ENCODE measurements around the gene ACAA2. TPM values are rescaled to one million over a fixed set of nuclear protein-coding genes. Genes with fewer than 3 reads are reported as not detected.

The ACAA2 gene
- total and polyA plus RNA-seq, 2 of the 8 experiments (the other 6 are each of a cell fraction or from before 2014, with no cell fraction given), result 63.4 to 151 TPM

DNA sequence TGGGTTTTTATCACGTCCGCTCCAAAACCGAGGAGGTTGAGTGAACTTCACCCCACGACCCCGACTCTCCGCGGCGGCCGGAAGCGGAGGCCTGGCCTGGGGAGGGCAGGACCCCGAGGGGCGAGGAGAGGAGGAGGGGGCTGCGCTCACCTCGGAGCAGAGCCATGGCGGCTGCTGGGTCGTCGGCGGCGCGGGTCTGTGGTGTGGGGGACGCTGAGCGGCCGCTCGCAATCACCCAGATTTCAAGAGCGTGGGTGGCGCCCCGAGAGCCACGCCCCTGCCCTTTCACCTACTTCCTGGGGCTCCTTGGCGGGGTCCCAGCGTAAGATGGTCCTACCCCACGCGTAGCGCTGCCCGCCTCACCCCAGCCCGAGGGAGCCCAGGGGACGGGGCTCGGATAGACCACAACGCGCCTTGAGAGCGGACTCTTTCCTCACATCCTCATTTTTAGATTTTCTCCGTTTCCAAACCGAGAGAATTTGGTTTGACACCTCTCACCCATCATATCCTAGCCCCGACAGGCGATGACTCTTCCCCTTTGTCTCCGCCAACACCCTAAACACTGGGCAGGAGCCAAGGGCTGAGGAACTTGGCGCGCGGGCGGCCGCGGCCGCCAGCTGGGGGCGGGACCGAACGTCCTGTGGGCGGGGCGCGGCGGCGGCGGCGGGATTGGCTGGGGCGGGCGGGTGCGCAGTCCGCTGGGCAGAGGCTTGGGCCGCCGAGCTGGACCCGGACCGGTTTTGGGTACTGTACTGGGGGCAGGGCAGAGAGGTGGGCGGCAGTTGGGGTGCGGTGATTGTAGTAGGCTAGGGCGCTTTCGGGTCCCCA is at the start of gene ACAA2 (continued):
- TF ChIP-seq SIX5 (IDR thresholded peaks at IDR 0.05; ENCODE audit: low read depth, low read length) (no peak), RXRA (IDR thresholded peaks at IDR 0.05; ENCODE audit: insufficient read depth, low read depth, low read length) (no peak), RNF2 (IDR thresholded peaks at IDR 0.05; ENCODE audit: borderline replicate concordance, low read depth, low read length, missing control alignments, poor library complexity, severe bottlenecking) (no peak), TCF12 (IDR thresholded peaks at IDR 0.05; ENCODE audit: low read depth, low read length) (no peak), CHD1 (IDR thresholded peaks at IDR 0.05; ENCODE audit: low read depth, low read length) (no peak), FOSL1 (IDR thresholded peaks at IDR 0.05; ENCODE audit: insufficient read depth, low read depth, low read length) (no peak), TAF7 (optimal IDR thresholded peaks at IDR 0.05; ENCODE audit: borderline replicate concordance, low read depth, low read length) (peak; percentile 40), EGR1 (IDR thresholded peaks at IDR 0.05; ENCODE audit: borderline replicate concordance, low read depth, low read length) (peak; percentile 79; the same call in 1 of the 2 replicates)
- TF ChIP-seq, protein P1, sequence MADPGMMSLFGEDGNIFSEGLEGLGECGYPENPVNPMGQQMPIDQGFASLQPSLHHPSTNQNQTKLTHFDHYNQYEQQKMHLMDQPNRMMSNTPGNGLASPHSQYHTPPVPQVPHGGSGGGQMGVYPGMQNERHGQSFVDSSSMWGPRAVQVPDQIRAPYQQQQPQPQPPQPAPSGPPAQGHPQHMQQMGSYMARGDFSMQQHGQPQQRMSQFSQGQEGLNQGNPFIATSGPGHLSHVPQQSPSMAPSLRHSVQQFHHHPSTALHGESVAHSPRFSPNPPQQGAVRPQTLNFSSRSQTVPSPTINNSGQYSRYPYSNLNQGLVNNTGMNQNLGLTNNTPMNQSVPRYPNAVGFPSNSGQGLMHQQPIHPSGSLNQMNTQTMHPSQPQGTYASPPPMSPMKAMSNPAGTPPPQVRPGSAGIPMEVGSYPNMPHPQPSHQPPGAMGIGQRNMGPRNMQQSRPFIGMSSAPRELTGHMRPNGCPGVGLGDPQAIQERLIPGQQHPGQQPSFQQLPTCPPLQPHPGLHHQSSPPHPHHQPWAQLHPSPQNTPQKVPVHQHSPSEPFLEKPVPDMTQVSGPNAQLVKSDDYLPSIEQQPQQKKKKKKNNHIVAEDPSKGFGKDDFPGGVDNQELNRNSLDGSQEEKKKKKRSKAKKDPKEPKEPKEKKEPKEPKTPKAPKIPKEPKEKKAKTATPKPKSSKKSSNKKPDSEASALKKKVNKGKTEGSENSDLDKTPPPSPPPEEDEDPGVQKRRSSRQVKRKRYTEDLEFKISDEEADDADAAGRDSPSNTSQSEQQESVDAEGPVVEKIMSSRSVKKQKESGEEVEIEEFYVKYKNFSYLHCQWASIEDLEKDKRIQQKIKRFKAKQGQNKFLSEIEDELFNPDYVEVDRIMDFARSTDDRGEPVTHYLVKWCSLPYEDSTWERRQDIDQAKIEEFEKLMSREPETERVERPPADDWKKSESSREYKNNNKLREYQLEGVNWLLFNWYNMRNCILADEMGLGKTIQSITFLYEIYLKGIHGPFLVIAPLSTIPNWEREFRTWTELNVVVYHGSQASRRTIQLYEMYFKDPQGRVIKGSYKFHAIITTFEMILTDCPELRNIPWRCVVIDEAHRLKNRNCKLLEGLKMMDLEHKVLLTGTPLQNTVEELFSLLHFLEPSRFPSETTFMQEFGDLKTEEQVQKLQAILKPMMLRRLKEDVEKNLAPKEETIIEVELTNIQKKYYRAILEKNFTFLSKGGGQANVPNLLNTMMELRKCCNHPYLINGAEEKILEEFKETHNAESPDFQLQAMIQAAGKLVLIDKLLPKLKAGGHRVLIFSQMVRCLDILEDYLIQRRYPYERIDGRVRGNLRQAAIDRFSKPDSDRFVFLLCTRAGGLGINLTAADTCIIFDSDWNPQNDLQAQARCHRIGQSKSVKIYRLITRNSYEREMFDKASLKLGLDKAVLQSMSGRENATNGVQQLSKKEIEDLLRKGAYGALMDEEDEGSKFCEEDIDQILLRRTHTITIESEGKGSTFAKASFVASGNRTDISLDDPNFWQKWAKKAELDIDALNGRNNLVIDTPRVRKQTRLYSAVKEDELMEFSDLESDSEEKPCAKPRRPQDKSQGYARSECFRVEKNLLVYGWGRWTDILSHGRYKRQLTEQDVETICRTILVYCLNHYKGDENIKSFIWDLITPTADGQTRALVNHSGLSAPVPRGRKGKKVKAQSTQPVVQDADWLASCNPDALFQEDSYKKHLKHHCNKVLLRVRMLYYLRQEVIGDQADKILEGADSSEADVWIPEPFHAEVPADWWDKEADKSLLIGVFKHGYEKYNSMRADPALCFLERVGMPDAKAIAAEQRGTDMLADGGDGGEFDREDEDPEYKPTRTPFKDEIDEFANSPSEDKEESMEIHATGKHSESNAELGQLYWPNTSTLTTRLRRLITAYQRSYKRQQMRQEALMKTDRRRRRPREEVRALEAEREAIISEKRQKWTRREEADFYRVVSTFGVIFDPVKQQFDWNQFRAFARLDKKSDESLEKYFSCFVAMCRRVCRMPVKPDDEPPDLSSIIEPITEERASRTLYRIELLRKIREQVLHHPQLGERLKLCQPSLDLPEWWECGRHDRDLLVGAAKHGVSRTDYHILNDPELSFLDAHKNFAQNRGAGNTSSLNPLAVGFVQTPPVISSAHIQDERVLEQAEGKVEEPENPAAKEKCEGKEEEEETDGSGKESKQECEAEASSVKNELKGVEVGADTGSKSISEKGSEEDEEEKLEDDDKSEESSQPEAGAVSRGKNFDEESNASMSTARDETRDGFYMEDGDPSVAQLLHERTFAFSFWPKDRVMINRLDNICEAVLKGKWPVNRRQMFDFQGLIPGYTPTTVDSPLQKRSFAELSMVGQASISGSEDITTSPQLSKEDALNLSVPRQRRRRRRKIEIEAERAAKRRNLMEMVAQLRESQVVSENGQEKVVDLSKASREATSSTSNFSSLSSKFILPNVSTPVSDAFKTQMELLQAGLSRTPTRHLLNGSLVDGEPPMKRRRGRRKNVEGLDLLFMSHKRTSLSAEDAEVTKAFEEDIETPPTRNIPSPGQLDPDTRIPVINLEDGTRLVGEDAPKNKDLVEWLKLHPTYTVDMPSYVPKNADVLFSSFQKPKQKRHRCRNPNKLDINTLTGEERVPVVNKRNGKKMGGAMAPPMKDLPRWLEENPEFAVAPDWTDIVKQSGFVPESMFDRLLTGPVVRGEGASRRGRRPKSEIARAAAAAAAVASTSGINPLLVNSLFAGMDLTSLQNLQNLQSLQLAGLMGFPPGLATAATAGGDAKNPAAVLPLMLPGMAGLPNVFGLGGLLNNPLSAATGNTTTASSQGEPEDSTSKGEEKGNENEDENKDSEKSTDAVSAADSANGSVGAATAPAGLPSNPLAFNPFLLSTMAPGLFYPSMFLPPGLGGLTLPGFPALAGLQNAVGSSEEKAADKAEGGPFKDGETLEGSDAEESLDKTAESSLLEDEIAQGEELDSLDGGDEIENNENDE (IDR thresholded peaks at IDR 0.05; ENCODE audit: insufficient replicate concordance, low read length), result no peak
